ENCODE data around the gene NTN1.

DNA sequence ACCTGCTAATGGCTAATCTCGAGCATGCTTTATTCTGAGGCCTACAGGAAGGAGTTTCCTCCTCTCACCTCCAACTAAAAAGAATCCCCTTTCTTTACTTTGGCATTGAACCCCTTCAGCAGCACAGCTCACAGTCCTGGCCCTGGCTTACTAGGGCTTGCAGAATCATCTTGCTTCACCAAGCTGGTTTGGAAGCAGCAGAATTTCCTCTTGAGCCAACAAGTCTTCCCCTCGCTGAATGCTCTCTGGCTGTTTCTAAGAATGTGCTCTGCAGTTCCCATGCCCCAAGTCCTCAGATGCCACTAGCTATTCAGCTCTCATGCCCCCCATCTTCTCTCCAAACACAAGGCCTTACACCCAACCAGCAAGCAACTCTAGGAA is 271.2 kb downstream of the NTN1 start:
- TF ChIP-seq, protein P1, sequence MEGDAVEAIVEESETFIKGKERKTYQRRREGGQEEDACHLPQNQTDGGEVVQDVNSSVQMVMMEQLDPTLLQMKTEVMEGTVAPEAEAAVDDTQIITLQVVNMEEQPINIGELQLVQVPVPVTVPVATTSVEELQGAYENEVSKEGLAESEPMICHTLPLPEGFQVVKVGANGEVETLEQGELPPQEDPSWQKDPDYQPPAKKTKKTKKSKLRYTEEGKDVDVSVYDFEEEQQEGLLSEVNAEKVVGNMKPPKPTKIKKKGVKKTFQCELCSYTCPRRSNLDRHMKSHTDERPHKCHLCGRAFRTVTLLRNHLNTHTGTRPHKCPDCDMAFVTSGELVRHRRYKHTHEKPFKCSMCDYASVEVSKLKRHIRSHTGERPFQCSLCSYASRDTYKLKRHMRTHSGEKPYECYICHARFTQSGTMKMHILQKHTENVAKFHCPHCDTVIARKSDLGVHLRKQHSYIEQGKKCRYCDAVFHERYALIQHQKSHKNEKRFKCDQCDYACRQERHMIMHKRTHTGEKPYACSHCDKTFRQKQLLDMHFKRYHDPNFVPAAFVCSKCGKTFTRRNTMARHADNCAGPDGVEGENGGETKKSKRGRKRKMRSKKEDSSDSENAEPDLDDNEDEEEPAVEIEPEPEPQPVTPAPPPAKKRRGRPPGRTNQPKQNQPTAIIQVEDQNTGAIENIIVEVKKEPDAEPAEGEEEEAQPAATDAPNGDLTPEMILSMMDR (IDR thresholded peaks at IDR 0.05; ENCODE audit: low read depth, low read length): no peak
- TF ChIP-seq EZH2phosphoT487 (IDR thresholded peaks at IDR 0.05; ENCODE audit: low read depth): no peak

Measured in OCI-LY3 (cell line).